Measurements from ENCODE around the gene STK25.

DNA sequence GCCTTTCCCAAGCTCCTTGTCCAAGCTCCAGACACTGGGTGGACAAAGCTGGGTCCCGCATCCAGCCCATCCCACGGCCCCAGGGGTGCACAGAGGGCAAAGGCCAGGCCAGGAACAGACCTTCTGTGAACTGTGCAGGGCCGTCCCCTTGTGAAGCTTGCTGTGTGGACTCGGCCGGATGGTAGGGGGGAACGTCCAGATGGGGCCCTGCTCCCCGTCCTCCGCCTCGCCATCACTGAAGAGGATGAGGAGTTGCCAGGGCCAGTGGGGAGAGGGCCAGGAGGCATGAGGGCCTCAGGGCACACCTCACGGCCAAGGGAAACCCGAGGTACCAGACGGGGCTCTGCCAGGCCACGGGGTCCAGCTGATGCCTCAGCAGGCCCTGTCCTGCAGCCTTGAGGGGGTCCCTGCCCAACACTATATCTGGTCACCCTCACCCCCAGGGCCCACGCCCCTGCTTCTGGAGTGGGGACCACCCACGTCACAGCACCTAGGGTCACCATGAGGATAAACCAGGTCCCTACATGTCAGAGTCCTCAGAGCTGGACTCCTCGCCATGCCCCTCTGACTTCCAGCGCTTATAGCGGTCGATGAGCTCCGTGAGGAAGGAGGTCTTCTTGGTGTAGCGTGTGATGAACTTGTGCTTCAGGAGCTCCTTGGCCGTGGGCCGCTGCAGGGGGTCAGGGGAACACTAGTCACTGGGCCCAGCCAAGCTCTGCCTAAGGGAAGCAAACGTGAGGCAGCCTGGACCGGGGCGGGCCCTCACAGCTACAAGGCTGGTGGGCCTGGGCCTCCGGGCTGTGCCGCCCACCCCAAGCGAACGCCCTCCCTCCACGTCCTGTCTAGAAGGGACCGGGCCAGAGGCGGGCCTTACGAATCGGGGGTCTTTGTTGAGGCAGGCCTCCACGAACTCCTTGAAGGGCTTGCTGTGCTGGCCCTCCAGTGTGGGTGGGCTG is 10.0 kb downstream of the STK25 start:
- TF ChIP-seq, protein P1, sequence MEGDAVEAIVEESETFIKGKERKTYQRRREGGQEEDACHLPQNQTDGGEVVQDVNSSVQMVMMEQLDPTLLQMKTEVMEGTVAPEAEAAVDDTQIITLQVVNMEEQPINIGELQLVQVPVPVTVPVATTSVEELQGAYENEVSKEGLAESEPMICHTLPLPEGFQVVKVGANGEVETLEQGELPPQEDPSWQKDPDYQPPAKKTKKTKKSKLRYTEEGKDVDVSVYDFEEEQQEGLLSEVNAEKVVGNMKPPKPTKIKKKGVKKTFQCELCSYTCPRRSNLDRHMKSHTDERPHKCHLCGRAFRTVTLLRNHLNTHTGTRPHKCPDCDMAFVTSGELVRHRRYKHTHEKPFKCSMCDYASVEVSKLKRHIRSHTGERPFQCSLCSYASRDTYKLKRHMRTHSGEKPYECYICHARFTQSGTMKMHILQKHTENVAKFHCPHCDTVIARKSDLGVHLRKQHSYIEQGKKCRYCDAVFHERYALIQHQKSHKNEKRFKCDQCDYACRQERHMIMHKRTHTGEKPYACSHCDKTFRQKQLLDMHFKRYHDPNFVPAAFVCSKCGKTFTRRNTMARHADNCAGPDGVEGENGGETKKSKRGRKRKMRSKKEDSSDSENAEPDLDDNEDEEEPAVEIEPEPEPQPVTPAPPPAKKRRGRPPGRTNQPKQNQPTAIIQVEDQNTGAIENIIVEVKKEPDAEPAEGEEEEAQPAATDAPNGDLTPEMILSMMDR (IDR thresholded peaks at IDR 0.05), result no peak
- TF ChIP-seq EP300 (IDR thresholded peaks at IDR 0.05; ENCODE audit: low read depth), result no peak
- TF ChIP-seq POLR2A (IDR thresholded peaks at IDR 0.05), result no peak

All from transverse colon (tissue), 3 donors.